ENCODE data around the gene PSTPIP2. TPM values are rescaled to one million over a fixed set of nuclear protein-coding genes. Genes with fewer than 3 reads are reported as not detected.

Gene PSTPIP2
- total and polyA plus RNA-seq, 4 donors, result 4.0 to 14.7 (median 8.6) TPM

- TF ChIP-seq GABPA (IDR thresholded peaks at IDR 0.05 in 1 of 2, conservative IDR thresholded peaks at IDR 0.05 in 1 of 2) (no peak), ATF3 (IDR thresholded peaks at IDR 0.05) (no peak)
- Histone ChIP-seq H3K36me3 (ENCODE audit: control insufficient read depth in 4 of 4, insufficient read depth in 3 of 4, low read depth in 1 of 4, low read length in 3 of 4) (no peaks in the 10 kb centered on the region), H3K27me3 (ENCODE audit: control insufficient read depth in 4 of 4, insufficient read depth in 4 of 4, low read length in 3 of 4) (no peaks in the 10 kb centered on the region), H3K4me3 (ENCODE audit: low read depth in 1 of 3, low read length in 3 of 3) (no peak overlapping the region), H3K9ac (ENCODE audit: low read depth in 1 of 2, low read length in 2 of 2) (no peak overlapping the region), H3K9me3 (ENCODE audit: control insufficient read depth in 4 of 4, low read length in 3 of 4) (no peaks in the 10 kb centered on the region), H3K4me1 (ENCODE audit: control insufficient read depth in 4 of 4, insufficient read depth in 4 of 4, low read length in 3 of 4) (peaks cover 2 to 30% (median 14%) of the 10 kb centered on the region in 4 donors), H3K27ac (ENCODE audit: low read depth in 1 of 2, low read length in 2 of 2) (no peak overlapping the region)
- no peak for DNase-seq (ENCODE audit: low spot score)
- WGBS, result 93% methylated on average over 6 of the region's 6 CpGs
Observed at GRCh38 chr18:46053368-46054095, 18.5 kb downstream of the PSTPIP2 start.

GRCh38 chr18:46051731-46052461, 20.2 kb downstream of the PSTPIP2 start:
- no peak for DNase-seq (ENCODE audit: low spot score)
- H3K27ac ChIP-seq (ENCODE audit: low read depth in 1 of 2, low read length in 2 of 2), result peak overlapping the region; percentile 50 to 74
- TF ChIP-seq GABPA (IDR thresholded peaks at IDR 0.05 in 1 of 2, conservative IDR thresholded peaks at IDR 0.05 in 1 of 2) (peak; percentile 11 to 61), YY1 (IDR thresholded peaks at IDR 0.05) (peak; percentile 67), HNF4A (conservative IDR thresholded peaks at IDR 0.05) (peak; percentile 95 to 96), EGR1 (IDR thresholded peaks at IDR 0.05; ENCODE audit: low read depth in 2 of 2) (peak in 1 of 2 donors; percentile 42), ZBTB33 (IDR thresholded peaks at IDR 0.05) (peak; percentile 87), FOXA2 (IDR thresholded peaks at IDR 0.05) (peak; percentile 87), JUND (IDR thresholded peaks at IDR 0.05) (peak; percentile 88 to 89), SP1 (IDR thresholded peaks at IDR 0.05) (peak; percentile 96), FOXA1 (IDR thresholded peaks at IDR 0.05) (peak; percentile 28), NR2F2 (IDR thresholded peaks at IDR 0.05) (no peak), ATF3 (IDR thresholded peaks at IDR 0.05) (peak; percentile 56), CTCF (IDR thresholded peaks at IDR 0.05; ENCODE audit: low read depth, low read length, missing input control) (no peak), HNF4G (IDR thresholded peaks at IDR 0.05) (peak; percentile 73), MAX (IDR thresholded peaks at IDR 0.05) (peak; percentile 80), TAF1 (conservative IDR thresholded peaks at IDR 0.05) (peak; percentile 69), REST (IDR thresholded peaks at IDR 0.05) (peak; percentile 71), RXRA (IDR thresholded peaks at IDR 0.05) (peak; percentile 98), RAD21 (IDR thresholded peaks at IDR 0.05) (peak; percentile 34 to 64)

More at GRCh38 chr18:46051731-46052461, 20.2 kb downstream of the PSTPIP2 start:
- H3K4me3 ChIP-seq (ENCODE audit: low read depth in 1 of 3, low read length in 3 of 3), result peak overlapping the region; percentile 29 to 50 (median 43)
- H3K9ac ChIP-seq (ENCODE audit: low read depth in 1 of 2, low read length in 2 of 2), result peak overlapping the region in 1 of 2 donors; percentile 27
- peaks cover 2 to 34% (median 14%) of the 10 kb centered on the region in 4 donors for H3K4me1 ChIP-seq (ENCODE audit: control insufficient read depth in 4 of 4, insufficient read depth in 4 of 4, low read length in 3 of 4)
- 28% methylated on average over 6 of the region's 6 CpGs for WGBS
- no peaks in the 10 kb centered on the region for H3K27me3 ChIP-seq (ENCODE audit: control insufficient read depth in 4 of 4, insufficient read depth in 4 of 4, low read length in 3 of 4)
- no peaks in the 10 kb centered on the region for H3K36me3 ChIP-seq (ENCODE audit: control insufficient read depth in 4 of 4, insufficient read depth in 3 of 4, low read depth in 1 of 4, low read length in 3 of 4)
- H3K9me3 ChIP-seq (ENCODE audit: control insufficient read depth in 4 of 4, low read length in 3 of 4), result no peaks in the 10 kb centered on the region
